Stimulated activated CD8-positive, alpha-beta memory T cell treated with anti-CD3 and anti-CD28 coated beads, Interleukin-2, amount 100 ng/mL, for 1 hour (primary cell): ENCODE data around the gene TVP23C.

Source experiments
- DNase-seq, 2 donors: peaks; one replicate each; pipeline ENCODE4 v3.0.0-alpha.2; 2020; ENCODE audit warnings: low read depth in 2 of 2

TVP23C gene

DNA sequence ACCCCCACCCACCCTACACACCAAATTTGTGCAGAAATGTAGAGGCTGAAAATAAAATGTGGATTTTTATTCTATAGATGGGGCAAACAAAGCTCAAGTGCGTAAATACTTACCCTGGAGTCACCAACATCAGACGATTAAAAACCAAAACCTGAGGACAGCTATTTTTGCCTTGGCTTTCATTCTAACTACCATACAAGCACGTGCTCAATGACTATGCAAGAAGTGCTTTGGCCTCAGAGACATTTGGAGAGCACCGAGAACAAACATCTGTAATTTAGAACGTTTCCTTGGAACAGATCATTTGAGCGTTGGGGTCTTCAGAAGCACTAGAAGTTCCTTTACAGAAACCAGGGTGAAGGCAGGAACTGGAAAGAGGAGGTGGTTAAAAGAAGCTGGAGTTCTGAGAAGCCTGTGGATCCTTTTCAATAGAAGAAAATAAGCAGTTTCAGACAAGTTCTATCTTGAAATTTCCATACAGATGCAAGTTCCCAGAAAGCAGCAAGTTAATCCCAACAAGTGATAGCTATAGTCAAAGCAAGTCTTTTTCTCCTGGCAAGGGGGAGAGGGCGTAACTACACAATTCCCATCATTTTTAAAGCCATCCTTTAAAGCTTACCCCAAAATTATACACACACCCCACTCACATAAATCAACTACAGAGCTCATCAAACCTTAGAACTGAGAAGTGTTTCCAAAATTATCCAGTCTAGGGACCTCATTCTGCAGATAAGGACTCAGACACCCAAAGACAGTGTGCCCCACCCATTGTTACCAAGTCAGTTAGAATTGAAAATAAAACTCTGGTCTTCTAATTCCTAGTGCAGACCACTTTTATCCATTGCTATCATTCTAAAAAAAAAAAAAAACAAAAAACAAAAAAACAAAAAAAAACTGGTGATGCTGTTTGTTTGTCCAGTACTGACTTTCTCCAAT is 66.3 kb downstream of the TVP23C start:
- no peak for DNase-seq

DNA sequence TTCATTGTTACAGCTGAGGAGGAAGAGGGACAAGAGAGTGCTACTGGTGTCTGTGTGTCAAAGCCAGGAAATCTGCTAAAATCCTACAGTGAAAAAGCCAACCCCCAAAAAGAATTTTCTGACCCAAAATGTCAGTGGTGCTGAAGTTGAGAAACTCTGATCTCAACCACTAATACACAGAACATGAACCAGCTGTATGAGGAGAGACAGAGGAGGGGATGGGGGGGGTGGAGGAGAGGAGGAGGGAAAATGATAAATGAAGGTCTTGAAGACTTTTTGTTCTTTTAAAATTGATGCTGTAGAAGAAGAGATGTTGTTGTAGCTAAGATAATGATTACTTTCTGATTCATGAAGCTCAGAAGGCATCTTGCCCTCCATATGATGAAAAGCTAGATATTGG is 68.5 kb downstream of the TVP23C start:
- DNase-seq = no peak

DNA sequence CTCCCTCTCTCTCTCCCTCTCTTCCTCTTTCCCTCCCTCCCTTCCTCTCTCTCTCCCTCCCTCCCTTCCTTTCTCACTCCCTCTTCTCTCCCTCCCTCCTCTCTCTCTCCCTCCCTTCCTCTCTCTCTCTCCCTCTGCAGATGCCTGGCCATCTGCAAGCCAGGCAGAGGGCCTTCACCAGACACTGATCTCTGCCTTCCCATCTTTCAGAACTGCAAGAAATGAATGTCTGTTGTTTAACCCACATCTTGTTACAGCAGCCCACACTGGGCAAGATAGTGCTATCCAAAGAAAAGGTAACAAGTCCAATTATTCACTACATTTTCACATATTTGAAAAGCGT is 69.6 kb downstream of the TVP23C start:
- no peak for DNase-seq

- no peak for DNase-seq
Observed at GRCh38 chr17:15492791-15493692, 70.2 kb downstream of the TVP23C start.

GRCh38 chr17:15492186-15492585 is 71.1 kb downstream of the TVP23C start:
- no peak for DNase-seq

GRCh38 chr17:15490634-15491261 is 72.5 kb downstream of the TVP23C start:
- DNase-seq = no peak

GRCh38 chr17:15488557-15488956 is 74.7 kb downstream of the TVP23C start:
- no peak for DNase-seq

DNA sequence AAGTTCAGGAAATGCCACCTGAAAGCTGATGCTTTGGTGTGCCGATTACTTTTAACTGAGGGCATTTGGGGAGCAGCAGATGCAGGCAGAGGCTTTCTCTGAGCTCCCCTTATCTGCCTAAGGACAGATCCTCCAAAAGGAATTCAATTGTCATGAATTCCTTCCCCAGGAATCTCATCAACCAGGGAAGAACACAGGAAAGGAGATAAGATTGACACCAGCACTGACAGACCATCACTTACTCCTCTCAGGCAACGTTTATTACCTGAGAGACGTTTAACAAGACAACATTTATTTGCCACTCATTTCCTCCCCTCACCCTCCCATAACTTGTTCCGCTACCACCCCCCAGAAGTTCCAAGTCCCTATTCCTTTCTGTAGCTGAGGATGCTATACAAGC is 78.2 kb downstream of the TVP23C start:
- no peak for DNase-seq

- DNase-seq = no peak
Observed at GRCh38 chr17:15483431-15483830, 79.9 kb downstream of the TVP23C start.

DNA sequence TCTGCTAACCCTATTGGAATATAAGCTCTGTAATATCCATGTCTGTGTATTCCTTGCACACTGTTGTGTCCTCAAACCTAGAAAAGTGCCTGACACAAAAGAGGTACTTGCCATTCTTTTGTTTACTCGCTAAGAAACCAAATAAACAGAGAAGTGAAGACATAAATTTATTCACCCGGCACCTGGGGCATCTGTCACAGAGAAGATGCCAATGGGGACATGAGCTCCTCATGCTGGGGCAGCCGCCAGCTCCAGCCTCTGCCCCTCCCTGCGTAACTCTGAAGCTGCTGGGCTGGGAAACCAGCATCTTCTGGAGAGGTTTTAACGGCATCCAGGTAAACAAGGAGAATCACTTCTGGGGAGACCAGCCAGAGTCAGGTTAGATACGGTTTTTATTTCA is 80.8 kb downstream of the TVP23C start:
- DNase-seq = no peak

GRCh38 chr17:15481481-15481880 is 81.8 kb downstream of the TVP23C start:
- no peak for DNase-seq

DNA sequence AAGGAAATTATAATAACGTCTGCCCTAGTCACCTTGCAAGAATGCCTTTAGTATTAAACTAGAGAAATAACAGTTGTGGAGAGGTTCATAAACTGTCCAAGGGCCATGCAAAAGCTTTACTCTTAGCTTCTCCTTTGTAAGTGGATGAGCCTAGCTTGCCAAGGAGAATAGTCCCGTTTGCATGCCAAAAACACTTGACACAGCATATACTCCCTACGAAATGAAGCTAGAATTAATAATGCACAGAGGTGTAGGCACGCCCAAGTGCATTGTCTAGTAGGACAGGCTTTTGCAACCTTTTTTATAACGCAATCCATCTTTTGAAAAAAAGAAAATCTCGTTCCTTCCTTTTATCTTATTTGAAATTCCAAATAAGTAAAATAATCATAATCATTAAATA is 83.1 kb downstream of the TVP23C start:
- DNase-seq = no peak

DNA sequence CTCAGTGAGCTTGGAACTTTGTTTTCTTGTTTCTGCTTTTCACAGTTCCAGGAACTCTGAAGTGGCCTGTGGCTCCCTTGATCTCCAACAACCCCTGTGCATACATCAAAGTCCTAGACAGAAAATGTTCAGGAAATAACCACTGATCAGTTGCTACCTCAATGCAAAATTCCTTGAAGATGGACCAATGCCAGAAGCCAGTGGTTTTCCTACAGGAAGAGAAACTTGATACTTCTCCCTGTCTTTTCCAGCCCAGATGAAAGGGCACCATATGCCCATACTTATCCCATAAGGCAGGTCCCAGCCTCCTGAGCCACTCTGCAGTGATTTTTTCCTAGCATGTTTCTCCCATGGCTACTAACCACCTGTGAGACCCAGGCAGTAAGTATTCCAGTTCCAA is 83.6 kb downstream of the TVP23C start:
- no peak for DNase-seq

DNA sequence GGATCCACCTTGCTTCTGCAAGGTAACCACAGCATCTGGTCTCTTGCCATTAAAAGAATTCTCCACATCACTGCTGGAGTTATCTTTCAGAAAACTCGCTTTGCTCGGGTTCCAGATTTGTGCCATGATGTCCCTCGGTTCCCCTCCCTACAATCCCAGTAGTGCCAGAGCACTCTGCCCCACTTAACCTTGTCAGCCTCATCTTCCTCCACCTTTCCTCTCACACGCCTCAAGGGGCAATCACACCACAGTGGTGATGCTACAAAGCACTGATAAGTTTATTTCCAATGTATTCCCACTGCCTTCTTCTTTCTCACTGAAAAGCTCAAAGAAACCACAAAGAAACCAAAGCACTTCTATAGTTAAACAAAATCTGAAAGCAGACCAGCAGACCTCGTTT is 84.4 kb downstream of the TVP23C start:
- DNase-seq = no peak

- no peak for DNase-seq
Observed at GRCh38 chr17:15475631-15476354, 87.5 kb downstream of the TVP23C start.

- DNase-seq = no peak
Observed at GRCh38 chr17:15472891-15473290, 90.4 kb downstream of the TVP23C start.

GRCh38 chr17:15470536-15470935 is 92.7 kb downstream of the TVP23C start:
- no peak for DNase-seq

- no peak for DNase-seq
Observed at GRCh38 chr17:15469260-15469659, 94.0 kb downstream of the TVP23C start.

DNA sequence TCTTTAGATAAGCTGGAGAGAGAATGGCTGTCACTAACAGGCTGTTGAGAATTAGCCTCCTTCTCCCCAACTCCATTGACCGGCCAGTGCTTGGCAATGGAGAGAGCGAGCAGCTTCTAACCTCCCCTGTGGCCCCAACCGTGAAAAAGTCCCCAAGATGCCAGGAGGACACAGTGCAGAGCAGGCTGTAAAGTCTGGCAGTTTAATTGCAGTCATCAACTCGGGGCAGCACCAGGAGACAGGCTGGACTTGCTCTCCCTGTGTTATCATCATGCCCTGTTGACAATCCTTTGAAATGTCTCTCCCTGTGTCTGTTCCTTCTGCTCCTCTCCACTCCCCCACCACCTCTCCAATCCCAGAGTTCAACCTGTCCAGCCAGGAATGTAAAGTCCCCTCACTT is 95.2 kb downstream of the TVP23C start:
- DNase-seq = no peak

DNA sequence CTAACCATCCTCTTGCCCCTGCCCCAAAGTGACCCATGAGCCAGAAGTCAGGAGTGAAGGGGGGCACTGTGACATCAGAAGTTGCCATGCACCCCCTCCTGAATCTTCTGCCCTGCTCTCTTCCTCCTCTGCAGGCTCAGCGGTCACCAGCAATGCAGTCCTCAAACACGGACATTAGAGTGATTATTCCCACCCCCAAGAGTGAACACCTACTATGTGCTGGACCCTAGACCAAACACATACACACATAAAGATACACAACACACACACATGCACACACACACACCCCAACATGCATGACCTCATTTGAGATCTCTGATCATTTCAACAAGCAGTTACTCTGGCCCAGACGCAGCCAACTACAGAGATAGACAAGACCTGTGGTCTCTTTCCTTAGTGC is 95.7 kb downstream of the TVP23C start, which contains the start of gene CDRT4:
Gene CDRT4 (minus strand): TSS at position 30 of the 400 bp plus-strand sequence. CDS start 27,383 bp downstream, outside the sequence.
- DNase-seq = no peak

DNA sequence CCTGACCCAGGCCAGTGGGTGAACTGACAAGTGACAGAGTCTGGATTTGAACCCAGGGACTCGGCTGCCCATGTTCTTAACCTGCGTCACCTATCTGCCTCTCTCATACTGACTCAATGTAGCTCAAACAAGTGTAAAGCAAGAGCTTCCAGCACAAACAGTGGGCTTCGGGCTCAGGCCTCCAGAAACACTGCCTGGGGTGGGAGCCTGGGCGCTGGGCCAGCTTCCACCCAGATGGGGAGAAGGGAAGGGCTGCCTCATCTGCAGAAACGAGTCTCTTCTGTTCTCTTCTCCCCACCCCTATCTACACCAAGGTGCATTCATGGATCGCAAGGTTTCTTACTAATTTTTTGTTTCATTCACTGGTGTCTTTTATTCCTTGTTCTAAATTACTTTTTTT is 97.2 kb downstream of the TVP23C start:
- DNase-seq = no peak
